Mesenchymal stem cell (in vitro differentiated cells and primary cell): ENCODE measurements around the gene VWA1.
A peak's percentile ranks its signal among the peaks of the same experiment; 100 is the strongest.

Source experiments
- DNase-seq: peaks from one replicate; pipeline ENCODE4 v3.0.0-alpha.2; 2013
- H2AFZ ChIP-seq: one replicate; pipeline ENCODE4 v1.6.1; 2013; ENCODE audit warnings: low read depth, mild to moderate bottlenecking, control low read depth, inconsistent platforms, low read length, moderate library complexity
- H2AK5ac ChIP-seq: 2 replicates; pipeline ENCODE4 v1.6.1; 2013; ENCODE audit warnings: low read length, moderate library complexity, mild to moderate bottlenecking, inconsistent platforms; ENCODE audit not compliant: severe bottlenecking
- H2BK120ac ChIP-seq: one replicate; pipeline ENCODE4 v1.6.1; 2013; ENCODE audit warnings: low read depth, mild to moderate bottlenecking, inconsistent platforms, low read length, moderate library complexity
- H2BK12ac ChIP-seq, 2 experiments: one replicate each; pipeline ENCODE4 v1.6.1; 2013; ENCODE audit warnings: inconsistent platforms in 2 of 2, low read length in 2 of 2, mild to moderate bottlenecking in 2 of 2, moderate library complexity in 2 of 2, control low read depth in 1 of 2
- H2BK15ac ChIP-seq: one replicate; pipeline ENCODE4 v1.6.1; 2013; ENCODE audit warnings: mild to moderate bottlenecking, low read depth, inconsistent platforms; ENCODE audit not compliant: poor library complexity, severe bottlenecking
- H2BK5ac ChIP-seq: 2 replicates; pipeline ENCODE4 v1.6.1; 2013; ENCODE audit warnings: low read depth, mild to moderate bottlenecking, low read length, control low read depth, inconsistent platforms; ENCODE audit not compliant: poor library complexity, severe bottlenecking
- H3K14ac ChIP-seq, 2 experiments: one replicate each; pipeline ENCODE4 v1.6.1; 2013; ENCODE audit warnings: inconsistent platforms in 2 of 2, low read length in 2 of 2, control low read depth in 1 of 2, mild to moderate bottlenecking in 1 of 2, moderate library complexity in 1 of 2
- H3K18ac ChIP-seq, 2 experiments: one replicate each; pipeline ENCODE4 v1.6.1; 2013; ENCODE audit warnings: inconsistent platforms in 2 of 2, low read length in 2 of 2, control low read depth in 1 of 2, low read depth in 1 of 2, mild to moderate bottlenecking in 1 of 2
- H3K23ac ChIP-seq, 2 experiments: one replicate each; pipeline ENCODE4 v1.6.1; 2013; ENCODE audit warnings: inconsistent platforms in 2 of 2, low read length in 2 of 2, mild to moderate bottlenecking in 2 of 2, moderate library complexity in 2 of 2, control low read depth in 1 of 2
- H3K27ac ChIP-seq: 2 replicates; pipeline ENCODE4 v1.5.1; 2013; ENCODE audit warnings: mild to moderate bottlenecking, moderate library complexity, low read length, control low read depth, inconsistent platforms; ENCODE audit not compliant: poor library complexity, severe bottlenecking
- H3K27me3 ChIP-seq, 2 experiments: 2 replicates each; pipeline versions ENCODE4 v1.6.1 to v1.7.0; 2013; ENCODE audit warnings: low read length in 2 of 2, mild to moderate bottlenecking in 2 of 2, moderate library complexity in 2 of 2, control low read depth in 1 of 2, inconsistent platforms in 1 of 2; ENCODE audit not compliant: control insufficient read depth in 1 of 2, insufficient read depth in 1 of 2
- H3K36me3 ChIP-seq, 2 experiments: 2 replicates each; pipeline versions ENCODE4 v1.6.1 to v1.7.0; 2013; ENCODE audit warnings: low read length in 2 of 2, control low read depth in 1 of 2, inconsistent platforms in 1 of 2, low read depth in 1 of 2, mild to moderate bottlenecking in 1 of 2; ENCODE audit not compliant: insufficient read depth in 2 of 2, control insufficient read depth in 1 of 2
- H3K4ac ChIP-seq, 2 experiments: one replicate each; pipeline ENCODE4 v1.6.1; 2013; ENCODE audit warnings: inconsistent platforms in 2 of 2, low read length in 2 of 2, mild to moderate bottlenecking in 2 of 2, moderate library complexity in 2 of 2, control low read depth in 1 of 2, low read depth in 1 of 2
- H3K4me1 ChIP-seq: 2 replicates; pipeline ENCODE4 v1.6.1; 2013; ENCODE audit warnings: low read depth, low read length, control low read depth; ENCODE audit not compliant: control insufficient read depth, insufficient read depth
- H3K4me2 ChIP-seq: 2 replicates; pipeline ENCODE4 v1.6.1; 2013; ENCODE audit warnings: low read length, mild to moderate bottlenecking, inconsistent platforms; ENCODE audit not compliant: poor library complexity, severe bottlenecking
- H3K4me3 ChIP-seq, 2 experiments: 2 replicates each; pipeline versions ENCODE4 v1.5.1 to v1.7.0; 2013; ENCODE audit warnings: low read length in 2 of 2, mild to moderate bottlenecking in 2 of 2, control low read depth in 1 of 2, low read depth in 1 of 2; ENCODE audit not compliant: insufficient read depth in 1 of 2
- H3K79me1 ChIP-seq: replicated peaks from 2 replicates; pipeline ENCODE4 v1.6.1; 2013; ENCODE audit warnings: mild to moderate bottlenecking, control low read depth, low read length, inconsistent platforms; ENCODE audit not compliant: poor library complexity, severe bottlenecking
- H3K9ac ChIP-seq: 2 replicates; pipeline ENCODE4 v1.7.0; 2013; ENCODE audit warnings: mild to moderate bottlenecking, low read length, moderate library complexity
- H3K9me3 ChIP-seq: 2 replicates; pipeline ENCODE4 v1.7.0; 2013; ENCODE audit warnings: mild to moderate bottlenecking, low read length; ENCODE audit not compliant: control insufficient read depth
- H4K8ac ChIP-seq: one replicate; pipeline ENCODE4 v1.6.1; 2013; ENCODE audit warnings: inconsistent platforms, mild to moderate bottlenecking, low read length, moderate library complexity
- H4K91ac ChIP-seq: one replicate; pipeline ENCODE4 v1.6.1; 2013; ENCODE audit warnings: mild to moderate bottlenecking, low read length, inconsistent platforms
- WGBS: methylation state at CpG from one replicate; pipeline ENCODE4 v1.1.7; 2013; ENCODE audit warnings: mixed read lengths; 5-methylcytosine and 5-hydroxymethylcytosine counted together

VWA1 gene

GRCh38 chr1:1425426-1425752, 10.1 kb upstream of the VWA1 start:
- no peaks in the 10 kb centered on the region for H3K79me1 ChIP-seq

DNA sequence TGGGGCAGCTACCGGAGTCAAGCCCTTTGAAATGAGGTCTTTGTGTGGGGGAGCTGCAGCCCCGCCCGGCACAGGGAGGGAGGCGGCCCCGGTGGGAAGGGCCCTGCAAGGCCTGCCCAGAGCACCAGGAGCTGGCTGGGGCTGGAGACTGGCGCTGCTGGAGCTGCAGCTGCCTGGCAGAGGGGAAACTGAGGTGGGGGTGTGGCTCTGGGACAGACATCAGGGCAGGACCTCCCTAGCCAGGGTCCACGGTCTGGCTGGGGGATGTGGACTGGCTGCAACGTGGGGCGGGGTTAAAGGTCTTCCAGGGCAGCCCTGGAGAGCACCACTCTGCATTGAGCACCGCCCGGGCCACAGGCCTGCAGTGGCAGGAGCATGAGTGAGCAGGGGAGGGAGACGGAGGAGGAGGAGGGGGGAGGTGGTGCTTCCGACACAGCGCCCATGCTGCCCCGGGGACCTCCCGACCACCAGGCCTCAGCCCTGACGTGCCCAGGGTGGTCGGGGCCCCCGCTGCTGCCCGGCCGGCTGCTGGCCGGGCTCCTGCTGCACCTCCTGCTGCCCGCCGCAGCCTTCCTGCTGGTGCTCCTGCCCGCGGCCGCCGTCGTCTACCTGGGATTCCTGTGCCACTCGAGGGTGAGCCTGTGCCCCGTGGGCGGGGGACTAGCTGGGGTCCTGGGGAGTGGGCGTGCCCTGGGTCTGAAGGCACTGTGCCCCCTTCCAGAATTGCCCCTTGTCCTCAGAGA, 9.6 kb upstream of the VWA1 start:
- Histone ChIP-seq H3K9ac (no peak overlapping the region), H3K4me3 (no peak overlapping the region), H3K4ac (no peak overlapping the region), H2AFZ (no peak overlapping the region), H2BK120ac (no peak overlapping the region), H4K8ac (no peak overlapping the region), H3K27ac (no peak overlapping the region), H3K36me3 (no peaks in the 10 kb centered on the region), H2AK5ac (no peak overlapping the region), H3K79me1 (no peaks in the 10 kb centered on the region), H3K14ac (no peak overlapping the region), H2BK12ac (peak overlapping the region in 1 of 2 experiments; percentile 17), H3K4me1 (peaks cover 29% of the 10 kb centered on the region), H2BK5ac (no peak overlapping the region), H3K27me3 (peaks cover 4 to 5% of the 10 kb centered on the region in 2 experiments), H2BK15ac (no peak overlapping the region), H3K9me3 (no peaks in the 10 kb centered on the region), H3K18ac (no peak overlapping the region), H3K23ac (no peak overlapping the region), H4K91ac (peak overlapping the region; percentile 45), H3K4me2 (no peak overlapping the region)
- WGBS: 64% methylated on average over 25 of the region's 33 CpGs
- DNase-seq: no peak

More at GRCh38 chr1:1425426-1425752, 10.1 kb upstream of the VWA1 start:
- Histone ChIP-seq H3K4me3 (no peak overlapping the region), H2AK5ac (no peak overlapping the region), H3K4me2 (no peak overlapping the region), H3K18ac (no peak overlapping the region), H4K91ac (no peak overlapping the region), H3K23ac (no peak overlapping the region), H3K27ac (no peak overlapping the region), H3K36me3 (no peaks in the 10 kb centered on the region), H3K14ac (no peak overlapping the region), H3K4ac (no peak overlapping the region), H3K4me1 (peaks cover 27% of the 10 kb centered on the region), H2BK12ac (no peak overlapping the region), H2AFZ (no peak overlapping the region), H3K9ac (no peak overlapping the region), H2BK15ac (no peak overlapping the region), H4K8ac (no peak overlapping the region), H2BK120ac (no peak overlapping the region), H2BK5ac (no peak overlapping the region), H3K27me3 (peaks cover 4 to 5% of the 10 kb centered on the region in 2 experiments), H3K9me3 (no peaks in the 10 kb centered on the region)
- WGBS: 84% methylated on average over 12 of the region's 12 CpGs
- no peak for DNase-seq

GRCh38 chr1:1426496-1427105, 8.9 kb upstream of the VWA1 start:
- Histone ChIP-seq H2BK5ac (no peak overlapping the region), H3K36me3 (no peaks in the 10 kb centered on the region), H4K8ac (no peak overlapping the region), H2BK12ac (no peak overlapping the region), H3K14ac (no peak overlapping the region), H2BK120ac (no peak overlapping the region), H3K18ac (no peak overlapping the region), H3K27ac (no peak overlapping the region), H2BK15ac (no peak overlapping the region), H2AFZ (no peak overlapping the region), H3K23ac (no peak overlapping the region), H3K79me1 (no peaks in the 10 kb centered on the region), H3K4me2 (no peak overlapping the region), H3K9me3 (no peaks in the 10 kb centered on the region), H3K27me3 (peaks cover 0 to 5% of the 10 kb centered on the region in 2 experiments), H3K4me3 (no peak overlapping the region), H3K9ac (no peak overlapping the region), H2AK5ac (no peak overlapping the region), H4K91ac (no peak overlapping the region), H3K4ac (no peak overlapping the region), H3K4me1 (peaks cover 29% of the 10 kb centered on the region)
- 56% methylated on average over 17 of the region's 19 CpGs for WGBS
- no peak for DNase-seq

- Histone ChIP-seq H2AK5ac (no peak overlapping the region), H3K18ac (peak overlapping the region; percentile 58 to 69), H3K79me1 (no peaks in the 10 kb centered on the region), H3K4me2 (peak overlapping the region; percentile 66), H3K14ac (no peak overlapping the region), H2BK120ac (peak overlapping the region; percentile 87), H3K36me3 (no peaks in the 10 kb centered on the region), H2BK5ac (no peak overlapping the region), H3K27me3 (peaks cover 0 to 5% of the 10 kb centered on the region in 2 experiments), H3K4me3 (peak overlapping the region in 1 of 2 experiments; percentile 62), H3K4me1 (peaks cover 35% of the 10 kb centered on the region), H2BK12ac (no peak overlapping the region), H2BK15ac (no peak overlapping the region), H3K23ac (no peak overlapping the region), H3K9me3 (no peaks in the 10 kb centered on the region), H3K9ac (no peak overlapping the region), H3K4ac (peak overlapping the region in 1 of 2 experiments; percentile 59), H2AFZ (no peak overlapping the region), H4K8ac (peak overlapping the region; percentile 77), H3K27ac (no peak overlapping the region), H4K91ac (no peak overlapping the region)
- DNase-seq: no peak
- WGBS: 50% methylated on average over 19 of the region's 66 CpGs
Measured at GRCh38 chr1:1427106-1427819, 8.2 kb upstream of the VWA1 start.
